GM12878 (cell line): Measurements from ENCODE around the gene POLD1. TPM values are rescaled to one million over a fixed set of nuclear protein-coding genes. Genes with fewer than 3 reads are reported as not detected.

Experiments used
- BCL11A ChIP-seq: IDR thresholded peaks from 2 replicates; pipeline ENCODE4 v1.6.1; 2011; ENCODE audit warnings: low read depth, low read length
- BHLHE40 ChIP-seq, 2 experiments: fragments of 450-650 bp in 1 of 2; IDR thresholded peaks; 2 replicates each; pipeline ENCODE4 v1.6.1; 2011 to 2017; ENCODE audit warnings: low read depth in 2 of 2, borderline replicate concordance in 1 of 2, improper control_type of control experiment in 1 of 2, low read length in 1 of 2, mild to moderate bottlenecking in 1 of 2
- EED ChIP-seq: sonication (generic); IDR thresholded peaks from 2 replicates; pipeline ENCODE4 v1.6.1; 2016; ENCODE audit warnings: antibody characterized with exemption, low read depth
- HDAC6 ChIP-seq: fragments of 200-600 bp; sonication (generic); IDR thresholded peaks from one replicate; pipeline ENCODE4 v1.8.0; 2017; ENCODE audit warnings: antibody characterized with exemption; ENCODE audit not compliant: unreplicated experiment
- IKZF2 ChIP-seq, 2 experiments: fragments of 450-650 bp; IDR thresholded peaks; 2 replicates each; pipeline ENCODE4 v1.6.1; 2017; ENCODE audit warnings: mild to moderate bottlenecking in 2 of 2, moderate library complexity in 2 of 2
- MEF2B ChIP-seq: fragments of 450-650 bp; IDR thresholded peaks from 2 replicates; pipeline ENCODE4 v1.6.1; 2018; ENCODE audit warnings: mild to moderate bottlenecking, moderate library complexity; ENCODE audit not compliant: partially characterized antibody, poor library complexity, severe bottlenecking
- MTA2 ChIP-seq: fragments of 450-650 bp; IDR thresholded peaks from 2 replicates; pipeline ENCODE4 v1.6.1; 2016; ENCODE audit warnings: low read depth, mild to moderate bottlenecking, moderate library complexity
- MYC ChIP-seq: IDR thresholded peaks from 2 replicates; pipeline ENCODE4 v1.6.1; 2011; ENCODE audit warnings: mild to moderate bottlenecking, low read length, moderate library complexity, inconsistent platforms; ENCODE audit not compliant: insufficient read depth, insufficient replicate concordance, insufficient read length, severe bottlenecking
- PKNOX1 ChIP-seq: fragments of 450-650 bp; IDR thresholded peaks from 2 replicates; pipeline ENCODE4 v1.6.1; 2016; ENCODE audit warnings: mild to moderate bottlenecking
- STAT3 ChIP-seq: IDR thresholded peaks from 2 replicates; pipeline ENCODE4 v1.6.1; 2011; ENCODE audit warnings: low read depth, low read length, improper control_type of control experiment
- ZBTB40 ChIP-seq: fragments of 450-650 bp; IDR thresholded peaks from 2 replicates; pipeline ENCODE4 v1.6.1; 2016; ENCODE audit warnings: mild to moderate bottlenecking, moderate library complexity, borderline replicate concordance
- polyA plus RNA-seq, 11 experiments: library from polyadenylated mRNA; depleted of rRNA in 4 of 11; unstranded in 6 of 11; stranded (reverse) in 5 of 11; fragments of >200 nt; fragmentation: Nextera tagmentation in 4 of 11; fragmentation: Illumina TruSeq in 1 of 11; extraction: Ambion mirVana in 4 of 11; extraction: Trizol in 1 of 11; gene quantifications; 1 replicate in 1 of 11; 2 replicates in 10 of 11; pipeline versions ENCODE4 v1.2.1 to v1.2.3, GENCODE V29; 2011 to 2016; ENCODE audit warnings: inconsistent platforms in 2 of 11, missing spikeins in 2 of 11, low read depth in 1 of 11
- total RNA-seq, 4 experiments: library from RNA; depleted of rRNA in 3 of 4; stranded (reverse); fragments of >200 nt in 3 of 4; fragmentation: Illumina TruSeq in 1 of 4; extraction: Trizol in 1 of 4; gene quantifications; 2 replicates each; pipeline versions ENCODE4 v1.2.1 to v1.2.3, GENCODE V29; 2013 to 2021

Gene POLD1
- total and polyA plus RNA-seq, 10 of the 15 experiments (the other 5 are each of a cell fraction or from before 2014, with no cell fraction given) = 0.76 to 165 (median 63.4) TPM

GRCh38 chr19:50432221-50433028 lies 48.3 kb downstream of the POLD1 start, which contains the start of gene MYBPC2 (continued):
- TF ChIP-seq ZBTB40 = no peak
- TF ChIP-seq BHLHE40 (IDR thresholded peaks at IDR 0.05; ENCODE audit: borderline replicate concordance in 1 of 2, low read depth in 2 of 2, low read length in 1 of 2) = peak; percentile 13 to 19; a peak in 1 of 4 replicates
- no peak for TF ChIP-seq HDAC6
- TF ChIP-seq BCL11A = peak; percentile 54; the same call in 1 of the 2 replicates
- peak; percentile 66; the same call in 1 of the 2 replicates for TF ChIP-seq MTA2
- TF ChIP-seq MEF2B = peak; percentile 82
- peak; percentile 58; the same call in 1 of the 2 replicates for TF ChIP-seq EED
- TF ChIP-seq MYC = no peak
- TF ChIP-seq STAT3 = no peak
- TF ChIP-seq IKZF2 (IDR thresholded peaks at IDR 0.05) = peak; percentile 63 to 71; a peak in 3 of 4 replicates
- no peak for TF ChIP-seq PKNOX1
- TF ChIP-seq, all 136 proteins: peak for 14
